Endothelial cell of umbilical vein (primary cell): Measurements from ENCODE around the gene PTPRF. TPM values are rescaled to one million over a fixed set of nuclear protein-coding genes. Genes with fewer than 3 reads are reported as not detected.

Experiments
- BruUV-seq: library from RNA; stranded (reverse); fragments of 400-500 nt; replicated peaks from 2 replicates; lab custom pipeline; 2021; lab: Mats Ljungman, UMichigan
- CTCF ChIA-PET: fragments of 300-600, 350-600 bp; sonication (Branson Sonifier 250); formaldehyde crosslinking; loops from one replicate; lab custom pipeline; 2021; ENCODE audit warnings: antibody characterized with exemption, inconsistent platforms; lab: Charles Lee
- POLR2A ChIA-PET: fragments of 300-600, 350-600 bp; sonication (Branson Sonifier 250); formaldehyde crosslinking; loops from one replicate; lab custom pipeline; 2021; ENCODE audit warnings: antibody characterized with exemption, inconsistent platforms; lab: Charles Lee
- DNase-seq: peaks from one replicate; pipeline ENCODE4 v3.0.0-alpha.2; 2011; ENCODE audit warnings: low read depth, low spot score
- FAIRE-seq: peaks from 2 replicates; lab custom pipeline; 2011; peaks lifted over from hg19 to GRCh38; lab: Jason Lieb, UNC
- H2AFZ ChIP-seq: 2 replicates; pipeline ENCODE4 v1.6.0; 2012; ENCODE audit warnings: low read depth, low read length, control low read depth, inconsistent platforms
- H3K27ac ChIP-seq: 2 replicates; pipeline ENCODE4 v1.5.1; 2011; ENCODE audit warnings: low read depth, mild to moderate bottlenecking, control low read depth, low read length, moderate library complexity; ENCODE audit not compliant: insufficient read depth
- H3K27me3 ChIP-seq, 2 experiments: 2 replicates each; pipeline versions ENCODE4 v1.6.0 to v1.6.1; 2011; ENCODE audit warnings: low read length in 2 of 2, mixed read lengths in 1 of 2; ENCODE audit not compliant: control insufficient read depth in 2 of 2, insufficient read depth in 2 of 2
- H3K36me3 ChIP-seq, 2 experiments: 2 replicates in 1 of 2; 3 replicates in 1 of 2; pipeline ENCODE4 v1.5.1; 2011; ENCODE audit warnings: low read length in 2 of 2, mild to moderate bottlenecking in 1 of 2, moderate library complexity in 1 of 2; ENCODE audit not compliant: control insufficient read depth in 2 of 2, insufficient read depth in 2 of 2; ENCODE audit errors: extremely low read depth in 1 of 2
- H3K4me1 ChIP-seq: 3 replicates; pipeline ENCODE4 v1.5.1; 2011; ENCODE audit warnings: mild to moderate bottlenecking, low read length; ENCODE audit not compliant: control insufficient read depth, insufficient read depth; ENCODE audit errors: extremely low read depth
- H3K4me2 ChIP-seq: 2 replicates; pipeline ENCODE4 v1.6.1; 2011; ENCODE audit warnings: low read length, control low read depth, mixed read lengths; ENCODE audit not compliant: insufficient read depth
- H3K4me3 ChIP-seq, 3 experiments: fragments of 200-600 bp in 1 of 3; sonication (generic), shearing (Covaris generic) in 1 of 3; replicated peaks in 1 of 3; 2 replicates each; pipeline ENCODE4 v1.5.1; 2011 to 2016; ENCODE audit warnings: control low read depth in 3 of 3, low read length in 3 of 3, mild to moderate bottlenecking in 2 of 3, inconsistent platforms in 1 of 3, low read depth in 1 of 3, moderate library complexity in 1 of 3; ENCODE audit not compliant: insufficient read depth in 1 of 3
- H3K79me2 ChIP-seq: 2 replicates; pipeline ENCODE4 v1.6.0; 2012; ENCODE audit warnings: low read length, inconsistent platforms; ENCODE audit not compliant: control insufficient read depth, insufficient read depth
- H3K9ac ChIP-seq: replicated peaks from 2 replicates; pipeline ENCODE3; 2011; ENCODE audit warnings: low read length, control low read depth; ENCODE audit not compliant: insufficient read depth; ENCODE audit errors: extremely low read depth
- H3K9me1 ChIP-seq: replicated peaks from 3 replicates; pipeline ENCODE4 v1.6.0; 2011; ENCODE audit warnings: mild to moderate bottlenecking, low read length; ENCODE audit not compliant: control insufficient read depth, insufficient read depth; ENCODE audit errors: extremely low read depth
- H3K9me3 ChIP-seq: replicated peaks from 2 replicates; pipeline ENCODE4 v1.5.1; 2012; ENCODE audit warnings: low read length, inconsistent platforms; ENCODE audit not compliant: control insufficient read depth, insufficient read depth
- H4K20me1 ChIP-seq: replicated peaks from 2 replicates; pipeline ENCODE3; 2011; ENCODE audit warnings: mild to moderate bottlenecking, low read length; ENCODE audit not compliant: control insufficient read depth, insufficient read depth; ENCODE audit errors: extremely low read depth
- EZH2 ChIP-seq: IDR thresholded peaks from 2 replicates; pipeline ENCODE4 v1.6.1; 2012; ENCODE audit warnings: borderline replicate concordance, low read depth, mild to moderate bottlenecking, moderate library complexity, low read length, inconsistent platforms; ENCODE audit not compliant: severe bottlenecking
- JUN ChIP-seq: IDR thresholded peaks from 2 replicates; pipeline ENCODE4 v1.6.1; 2011; ENCODE audit warnings: borderline replicate concordance, low read depth; ENCODE audit not compliant: insufficient read length, insufficient read depth
- MYC ChIP-seq: IDR thresholded peaks from one replicate; pipeline ENCODE4 v1.6.1; 2011; ENCODE audit warnings: mild to moderate bottlenecking, low read depth, low read length
- POLR2A ChIP-seq: IDR thresholded peaks from 2 replicates; pipeline ENCODE4 v1.6.1; 2012; ENCODE audit warnings: low read depth, mild to moderate bottlenecking, control low read depth, low read length
- dilution Hi-C: fragments of 300-500 bp; cut with MboI; formaldehyde crosslinking; loops from one replicate; pipeline ENCODE4 v1.15.0; 2019; ENCODE audit warnings: low sequenced_read_pairs; ENCODE audit not compliant: extremely low pct_ligation_motif_present
- intact Hi-C: fragments of 100-400 bp; cut with micrococcal nuclease; formaldehyde crosslinking; loops from one replicate; pipeline ENCODE4 v1.10.0; 2022
- polyA plus RNA-seq, 4 experiments: library from polyadenylated mRNA; depleted of rRNA in 3 of 4; stranded (reverse) in 3 of 4; unstranded in 1 of 4; fragments of >200 nt; gene quantifications; 2 replicates each; pipeline versions ENCODE4 v1.2.1 to v1.2.3, GENCODE V29; 2011 to 2012; ENCODE audit warnings: missing spikeins in 1 of 4
- total RNA-seq: library from RNA; stranded (reverse); gene quantifications from 2 replicates; pipeline ENCODE4 v1.2.3, GENCODE V29; 2021
- TF ChIP-seq, protein P1 (sequence below), 2 donors: IDR thresholded peaks; 1 replicate in 1 of 2; 2 replicates in 1 of 2; pipeline ENCODE4 v1.5.1; 2011; ENCODE audit warnings: low read length in 2 of 2, mild to moderate bottlenecking in 2 of 2, moderate library complexity in 2 of 2, control low read depth in 1 of 2, inconsistent platforms in 1 of 2, low read depth in 1 of 2; ENCODE audit not compliant: insufficient read depth in 1 of 2; ENCODE audit errors: extremely low read depth in 1 of 2

Gene PTPRF
- total and polyA plus RNA-seq, 2 donors (not counting 3 experiments of a cell fraction or from before 2014, with no cell fraction given), result 217 to 338 TPM

DNA sequence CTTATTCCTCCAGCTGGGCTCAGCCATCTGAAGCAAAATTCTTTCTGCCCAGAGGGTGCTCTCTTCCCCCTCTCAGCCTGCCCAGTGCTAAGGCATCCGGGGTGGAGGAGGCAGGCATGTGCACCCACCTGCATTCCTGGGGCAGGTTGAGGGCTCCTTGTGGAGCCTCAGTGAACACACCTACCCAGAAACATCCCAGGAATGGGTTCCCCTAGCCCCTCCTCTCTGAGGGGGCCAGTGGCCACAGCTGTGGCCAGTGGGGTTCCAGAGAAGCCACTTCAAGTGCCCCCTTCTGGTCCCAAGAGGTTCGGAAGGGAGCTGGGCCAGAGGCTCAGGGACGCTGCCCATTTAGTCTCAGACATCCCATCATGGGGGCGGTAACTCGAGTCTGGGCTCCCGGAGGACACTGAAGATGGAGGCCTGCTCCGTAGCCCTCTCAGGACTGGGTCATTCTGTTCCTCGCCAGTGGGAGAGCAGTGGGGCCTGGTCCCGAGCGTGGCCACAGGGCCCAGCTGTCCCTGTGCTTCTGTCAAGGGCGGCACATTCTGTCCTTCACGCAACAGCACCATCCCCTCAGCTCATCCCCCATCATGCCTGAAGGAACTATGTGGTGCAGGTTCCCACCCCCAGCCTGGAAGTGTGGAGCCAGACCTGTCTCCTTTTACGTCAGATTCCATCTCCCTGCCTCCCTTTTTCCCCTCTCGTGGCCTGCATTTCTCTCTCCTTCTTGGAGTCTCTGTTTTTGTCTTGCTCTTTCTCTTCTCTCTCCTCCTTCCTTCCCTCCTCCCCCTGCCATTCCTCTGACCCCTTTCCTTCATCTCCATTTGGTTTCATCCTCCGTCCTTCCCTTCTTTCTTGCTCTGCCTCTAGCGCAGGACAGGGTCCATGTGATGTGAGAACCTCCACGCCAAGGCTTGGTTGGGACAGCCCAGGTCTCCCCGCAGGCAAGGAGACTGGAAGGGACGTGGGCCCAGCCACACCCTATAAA, 69.6 kb downstream of the PTPRF start:
- H2AFZ ChIP-seq, result no peak overlapping the region
- no peaks in the 10 kb centered on the region for H3K79me2 ChIP-seq
- FAIRE-seq (no peak), DNase-seq (no peak)
- H3K27me3 ChIP-seq, result no peaks in the 10 kb centered on the region
- no peaks in the 10 kb centered on the region for H3K4me1 ChIP-seq
- no peak overlapping the region for H3K4me2 ChIP-seq
- H3K9me1 ChIP-seq, result no peaks in the 10 kb centered on the region
- no peak overlapping the region for H3K9ac ChIP-seq
- peaks cover 5 to 72% of the 10 kb centered on the region in 2 experiments for H3K36me3 ChIP-seq
- no TSS peak for BruUV-seq
- intact Hi-C loops, result no loop called here
- no peak for TF ChIP-seq POLR2A
- TF ChIP-seq EZH2, result no peak
- TF ChIP-seq MYC, result no peak
- TF ChIP-seq JUN, result no peak
- TF ChIP-seq, protein P1, sequence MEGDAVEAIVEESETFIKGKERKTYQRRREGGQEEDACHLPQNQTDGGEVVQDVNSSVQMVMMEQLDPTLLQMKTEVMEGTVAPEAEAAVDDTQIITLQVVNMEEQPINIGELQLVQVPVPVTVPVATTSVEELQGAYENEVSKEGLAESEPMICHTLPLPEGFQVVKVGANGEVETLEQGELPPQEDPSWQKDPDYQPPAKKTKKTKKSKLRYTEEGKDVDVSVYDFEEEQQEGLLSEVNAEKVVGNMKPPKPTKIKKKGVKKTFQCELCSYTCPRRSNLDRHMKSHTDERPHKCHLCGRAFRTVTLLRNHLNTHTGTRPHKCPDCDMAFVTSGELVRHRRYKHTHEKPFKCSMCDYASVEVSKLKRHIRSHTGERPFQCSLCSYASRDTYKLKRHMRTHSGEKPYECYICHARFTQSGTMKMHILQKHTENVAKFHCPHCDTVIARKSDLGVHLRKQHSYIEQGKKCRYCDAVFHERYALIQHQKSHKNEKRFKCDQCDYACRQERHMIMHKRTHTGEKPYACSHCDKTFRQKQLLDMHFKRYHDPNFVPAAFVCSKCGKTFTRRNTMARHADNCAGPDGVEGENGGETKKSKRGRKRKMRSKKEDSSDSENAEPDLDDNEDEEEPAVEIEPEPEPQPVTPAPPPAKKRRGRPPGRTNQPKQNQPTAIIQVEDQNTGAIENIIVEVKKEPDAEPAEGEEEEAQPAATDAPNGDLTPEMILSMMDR (IDR thresholded peaks at IDR 0.05; ENCODE audit: extremely low read depth in 1 of 2, insufficient read depth in 1 of 2, low read depth in 1 of 2, low read length in 2 of 2), result no peak
- no peaks in the 10 kb centered on the region for H3K9me3 ChIP-seq
- H3K27ac ChIP-seq, result no peak overlapping the region
- POLR2A ChIA-PET, result no interaction called here
- no peaks in the 10 kb centered on the region for H4K20me1 ChIP-seq
- CTCF ChIA-PET, result interaction anchor here (1.1 to 1.3 kb wide), 2 partner anchors 70 to 373 kb away, joined by 3 to 5 read pairs; partner anchors contain the start of gene PTPRF
- dilution Hi-C loops, result no loop called here
- H3K4me3 ChIP-seq, result no peak overlapping the region
